ENCODE data around the gene GPD1L. TPM values are rescaled to one million over a fixed set of nuclear protein-coding genes. Genes with fewer than 3 reads are reported as not detected.
"Not testable (repeated sequence)": the region's sequence is repeated elsewhere in the genome, so short reads cannot be mapped to it uniquely, and the experiment has no call there.

GPD1L gene
- total RNA-seq, 1 donor from 2014 or later, result 13.0 TPM

GRCh38 chr3:32105291-32106131 is 909 bp upstream of the GPD1L start:
- TF ChIP-seq CTCF (IDR thresholded peaks at IDR 0.05), result no peak
- H3K27ac Mint-ChIP-seq (ENCODE audit: unreplicated experiment), result peak overlapping the region; percentile 79
- no peaks in the 10 kb centered on the region for H3K27me3 Mint-ChIP-seq (ENCODE audit: low read depth)
- DNase-seq (ENCODE audit: low spot score), result no peak
- peak overlapping the region; percentile 80 for H3K4me3 Mint-ChIP-seq (ENCODE audit: unreplicated experiment)
- peaks cover 14% of the 10 kb centered on the region for H3K36me3 Mint-ChIP-seq (ENCODE audit: low read depth)
- peaks cover 24% of the 10 kb centered on the region for H3K4me1 Mint-ChIP-seq (ENCODE audit: low read depth)
- H3K9me3 Mint-ChIP-seq (ENCODE audit: low read depth), result peaks cover 28% of the 10 kb centered on the region

GRCh38 chr3:32106929-32107362 is 526 bp downstream of the GPD1L start:
- peaks cover 24% of the 10 kb centered on the region for H3K4me1 Mint-ChIP-seq (ENCODE audit: low read depth)
- no peak for TF ChIP-seq CTCF (IDR thresholded peaks at IDR 0.05)
- peaks cover 7% of the 10 kb centered on the region for H3K36me3 Mint-ChIP-seq (ENCODE audit: low read depth)
- H3K4me3 Mint-ChIP-seq (ENCODE audit: unreplicated experiment), result peak overlapping the region; percentile 80
- no peaks in the 10 kb centered on the region for H3K27me3 Mint-ChIP-seq (ENCODE audit: low read depth)
- H3K9me3 Mint-ChIP-seq (ENCODE audit: low read depth), result peaks cover 14% of the 10 kb centered on the region
- no peak overlapping the region for H3K27ac Mint-ChIP-seq (ENCODE audit: unreplicated experiment)
- no peak for DNase-seq (ENCODE audit: low spot score)

- peaks cover 24% of the 10 kb centered on the region for H3K4me1 Mint-ChIP-seq (ENCODE audit: low read depth)
- H3K9me3 Mint-ChIP-seq (ENCODE audit: low read depth); H3K36me3 Mint-ChIP-seq (ENCODE audit: low read depth); H3K4me3 Mint-ChIP-seq (ENCODE audit: unreplicated experiment); H3K27ac Mint-ChIP-seq (ENCODE audit: unreplicated experiment); H3K27me3 Mint-ChIP-seq (ENCODE audit: low read depth); DNase-seq (ENCODE audit: low spot score): not testable (repeated sequence)
Observed at GRCh38 chr3:32108224-32108623, 1.8 kb downstream of the GPD1L start.

- Mint-ChIP-seq H3K36me3 (ENCODE audit: low read depth) (no peaks in the 10 kb centered on the region), H3K4me3 (ENCODE audit: unreplicated experiment) (no peak overlapping the region), H3K9me3 (ENCODE audit: low read depth) (peaks cover 3% of the 10 kb centered on the region), H3K27me3 (ENCODE audit: low read depth) (no peaks in the 10 kb centered on the region), H3K4me1 (ENCODE audit: low read depth) (peaks cover 24% of the 10 kb centered on the region), H3K27ac (ENCODE audit: unreplicated experiment) (peak overlapping the region; percentile 55)
- TF ChIP-seq CTCF (IDR thresholded peaks at IDR 0.05), result peak; percentile 15
- DNase-seq (ENCODE audit: low spot score), result no peak
Observed at GRCh38 chr3:32109256-32109655, 2.8 kb downstream of the GPD1L start.

GRCh38 chr3:32110233-32110760 is 3.9 kb downstream of the GPD1L start:
- Mint-ChIP-seq H3K27ac (ENCODE audit: unreplicated experiment) (no peak overlapping the region), H3K4me3 (ENCODE audit: unreplicated experiment) (no peak overlapping the region), H3K27me3 (ENCODE audit: low read depth) (no peaks in the 10 kb centered on the region), H3K4me1 (ENCODE audit: low read depth) (peaks cover 24% of the 10 kb centered on the region), H3K36me3 (ENCODE audit: low read depth) (no peaks in the 10 kb centered on the region), H3K9me3 (ENCODE audit: low read depth) (peaks cover 6% of the 10 kb centered on the region)
- no peak for DNase-seq (ENCODE audit: low spot score)
- TF ChIP-seq CTCF (IDR thresholded peaks at IDR 0.05), result no peak

Measured in chondrocyte (in vitro differentiated cells).